ENCODE data around the gene RAD52. TPM values are rescaled to one million over a fixed set of nuclear protein-coding genes. Genes with fewer than 3 reads are reported as not detected.
A peak's percentile ranks its signal among the peaks of the same experiment; 100 is the strongest.

Gene RAD52
- total RNA-seq, 1 experiment from 2014 or later, result 24.7 TPM

- ChIA-PET CTCF (no interaction called here), POLR2A (ENCODE audit: low non-redundant PET) (interaction anchor here (0.8 kb wide), 1 partner anchor 38 kb away, joined by 3 read pairs; no protein-coding TSS in a partner anchor)
- Histone ChIP-seq H3K27ac (ENCODE audit: low read depth, low read length, poor library complexity, severe bottlenecking) (peak overlapping the region; percentile 85), H3K36me3 (ENCODE audit: insufficient read depth, low read length, poor library complexity, severe bottlenecking) (no peaks in the 10 kb centered on the region), H3K4me3 (ENCODE audit: low read depth, low read length, poor library complexity, severe bottlenecking) (peak overlapping the region; percentile 20), H3K27me3 (replicated peaks; ENCODE audit: insufficient read depth, low read depth, low read length, poor library complexity) (no peaks in the 10 kb centered on the region), H3K9me3 (ENCODE audit: low read depth, low read length, poor library complexity, severe bottlenecking) (no peaks in the 10 kb centered on the region), H3K4me1 (ENCODE audit: insufficient read depth, low read length, poor library complexity, severe bottlenecking) (peaks cover 39% of the 10 kb centered on the region)
- DNase-seq (ENCODE audit: low spot score), result peak; percentile 72
- intact Hi-C loops (cut with micrococcal nuclease; ENCODE audit: unreplicated experiment), result loop anchor here (5.0 kb wide), 1 partner anchor 139 kb away; no protein-coding TSS in a partner anchor
- no TSS peak for BruUV-seq (replicated peaks)
- TF ChIP-seq CTCF (conservative IDR thresholded peaks at IDR 0.05; ENCODE audit: low read depth, low read length), result no peak
- no peak for TF ChIP-seq EZH2 (IDR thresholded peaks at IDR 0.05; ENCODE audit: borderline replicate concordance, low read depth, low read length, poor library complexity, severe bottlenecking)
Measured at GRCh38 chr12:953776-954175, 4.3 kb upstream of the RAD52 start.

GRCh38 chr12:951176-951575 is 1.7 kb upstream of the RAD52 start:
- no peak for DNase-seq (ENCODE audit: low spot score)
- peak overlapping the region; percentile 4 for H3K27ac ChIP-seq (ENCODE audit: low read depth, low read length, poor library complexity, severe bottlenecking)
- no TSS peak for BruUV-seq (replicated peaks)
- H3K9me3 ChIP-seq (ENCODE audit: low read depth, low read length, poor library complexity, severe bottlenecking), result no peaks in the 10 kb centered on the region
- CTCF ChIA-PET, result interaction anchor here (0.6 to 1.4 kb wide), 2 partner anchors 142 to 337 kb away, joined by 3 to 4 read pairs; no protein-coding TSS in a partner anchor
- H3K4me1 ChIP-seq (ENCODE audit: insufficient read depth, low read length, poor library complexity, severe bottlenecking), result peaks cover 28% of the 10 kb centered on the region
- POLR2A ChIA-PET (ENCODE audit: low non-redundant PET), result no interaction called here
- no peaks in the 10 kb centered on the region for H3K27me3 ChIP-seq (replicated peaks; ENCODE audit: insufficient read depth, low read depth, low read length, poor library complexity)
- H3K4me3 ChIP-seq (ENCODE audit: low read depth, low read length, poor library complexity, severe bottlenecking), result no peak overlapping the region
- TF ChIP-seq EZH2 (IDR thresholded peaks at IDR 0.05; ENCODE audit: borderline replicate concordance, low read depth, low read length, poor library complexity, severe bottlenecking) (no peak), CTCF (conservative IDR thresholded peaks at IDR 0.05; ENCODE audit: low read depth, low read length) (no peak)
- intact Hi-C loops (cut with micrococcal nuclease; ENCODE audit: unreplicated experiment), result loop anchor here (5.0 kb wide), 1 partner anchor 141 kb away; no protein-coding TSS in a partner anchor
- no peaks in the 10 kb centered on the region for H3K36me3 ChIP-seq (ENCODE audit: insufficient read depth, low read length, poor library complexity, severe bottlenecking)

- BruUV-seq (replicated peaks), result no TSS peak
- Histone ChIP-seq H3K4me3 (ENCODE audit: low read depth, low read length, poor library complexity, severe bottlenecking) (peak overlapping the region; percentile 72), H3K4me1 (ENCODE audit: insufficient read depth, low read length, poor library complexity, severe bottlenecking) (peaks cover 8% of the 10 kb centered on the region), H3K27me3 (replicated peaks; ENCODE audit: insufficient read depth, low read depth, low read length, poor library complexity) (no peaks in the 10 kb centered on the region), H3K9me3 (ENCODE audit: low read depth, low read length, poor library complexity, severe bottlenecking) (no peaks in the 10 kb centered on the region), H3K27ac (ENCODE audit: low read depth, low read length, poor library complexity, severe bottlenecking) (peak overlapping the region; percentile 84), H3K36me3 (ENCODE audit: insufficient read depth, low read length, poor library complexity, severe bottlenecking) (peaks cover 5% of the 10 kb centered on the region)
- intact Hi-C loops (cut with micrococcal nuclease; ENCODE audit: unreplicated experiment), result loop anchor here (5.0 kb wide), 3 partner anchors 131 to 634 kb away; no protein-coding TSS in a partner anchor
- ChIA-PET CTCF (no interaction called here), POLR2A (ENCODE audit: low non-redundant PET) (no interaction called here)
- TF ChIP-seq CTCF (conservative IDR thresholded peaks at IDR 0.05; ENCODE audit: low read depth, low read length) (no peak), EZH2 (IDR thresholded peaks at IDR 0.05; ENCODE audit: borderline replicate concordance, low read depth, low read length, poor library complexity, severe bottlenecking) (no peak)
- DNase-seq (ENCODE audit: low spot score), result no peak
Measured at GRCh38 chr12:948238-948637, 1.3 kb downstream of the RAD52 start.

Measured in A673 (cell line).